Upper lobe of left lung (tissue), 4 donors: ENCODE data around the gene GAS2L1.

Source experiments
- CTCF ChIP-seq, 6 experiments: fragments of 450-650 bp in 4 of 6; fragments of 200-600 bp in 2 of 6; sonication (generic) in 2 of 6; IDR thresholded peaks; one replicate each; pipeline ENCODE4 v1.5.1; 2016 to 2019; ENCODE audit warnings: antibody characterized with exemption in 6 of 6
- EP300 ChIP-seq, 4 donors: sonication (generic); formaldehyde crosslinking; IDR thresholded peaks; one replicate each; pipeline ENCODE4 v1.5.1; 2017; ENCODE audit warnings: antibody characterized with exemption in 4 of 4, control low read depth in 2 of 4

GRCh38 chr22:29275819-29276565 lies 30.5 kb upstream of the GAS2L1 start:
- TF ChIP-seq CTCF (IDR thresholded peaks at IDR 0.05), result no peak
- TF ChIP-seq EP300 (IDR thresholded peaks at IDR 0.05), result no peak
